Activated CD4-positive, alpha-beta T cell treated with anti-CD3 and anti-CD28 coated beads, Interleukin-2, amount 50 U/mL, for 4 hours (primary cell): ENCODE results near the gene CACNA1B.
"Not testable (repeated sequence)": the region's sequence is repeated elsewhere in the genome, so short reads cannot be mapped to it uniquely, and the experiment has no call there.

Source experiments
- DNase-seq, 2 experiments: peaks; one replicate each; pipeline ENCODE4 v3.0.0-alpha.2; 2020

Gene CACNA1B

DNA sequence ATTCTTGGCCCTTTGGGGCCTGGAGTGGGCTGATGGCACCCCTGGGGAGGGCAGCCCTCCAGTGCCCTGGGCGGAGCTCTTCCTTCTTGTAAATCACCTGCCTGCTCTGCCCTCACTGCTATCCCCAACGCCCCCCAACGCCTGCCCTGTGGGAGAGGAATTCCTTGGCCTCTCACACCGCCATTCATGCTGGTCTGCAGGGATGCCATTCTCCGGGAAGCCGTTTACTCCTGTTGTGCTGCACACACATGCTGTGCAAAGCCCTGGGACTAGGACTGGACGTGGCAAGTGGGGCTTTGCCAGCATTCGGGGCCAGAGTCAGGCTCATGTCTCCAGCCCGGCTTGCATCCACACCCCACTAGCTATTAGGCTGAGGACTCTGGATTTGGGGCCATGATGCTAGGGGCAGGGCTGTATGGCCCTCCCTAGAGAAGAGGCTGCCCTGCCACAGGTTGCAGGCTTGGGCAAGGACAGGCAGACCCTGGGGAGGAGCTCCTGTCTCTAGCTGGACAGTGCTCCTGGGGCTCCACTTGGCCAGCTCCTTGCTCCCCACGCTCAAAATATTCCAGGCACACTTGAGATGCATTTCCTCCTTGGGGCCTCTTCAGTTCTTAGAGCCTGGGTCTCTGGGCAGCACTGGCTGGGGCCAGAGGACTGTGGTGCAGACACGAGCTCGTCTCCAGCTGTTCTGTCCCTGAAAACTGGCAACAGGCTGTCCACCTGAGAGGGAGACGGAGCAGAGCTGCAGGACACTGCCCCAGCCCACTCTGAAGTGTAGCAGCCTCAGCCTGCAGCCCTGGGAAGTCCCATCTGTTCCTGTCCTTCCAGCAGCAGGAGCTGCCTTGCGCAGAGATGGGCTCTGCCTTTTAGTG lies 226.9 kb downstream of the CACNA1B start:
- no peak for DNase-seq

DNA sequence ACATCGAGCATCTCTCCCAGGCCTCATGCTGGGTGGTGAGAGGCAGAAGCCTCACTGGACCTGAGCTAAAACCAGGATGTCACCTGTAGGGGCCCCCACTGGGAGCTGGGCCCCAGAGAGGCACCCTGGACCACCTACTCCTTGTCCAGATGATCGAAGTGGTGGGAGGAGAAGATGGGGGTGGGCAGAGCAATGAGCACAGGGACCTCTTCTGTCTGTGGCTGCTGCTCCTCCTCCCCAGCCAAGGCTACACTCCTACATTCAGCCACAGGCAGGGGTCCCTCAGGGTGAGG lies 227.5 kb downstream of the CACNA1B start:
- no peak for DNase-seq

DNA sequence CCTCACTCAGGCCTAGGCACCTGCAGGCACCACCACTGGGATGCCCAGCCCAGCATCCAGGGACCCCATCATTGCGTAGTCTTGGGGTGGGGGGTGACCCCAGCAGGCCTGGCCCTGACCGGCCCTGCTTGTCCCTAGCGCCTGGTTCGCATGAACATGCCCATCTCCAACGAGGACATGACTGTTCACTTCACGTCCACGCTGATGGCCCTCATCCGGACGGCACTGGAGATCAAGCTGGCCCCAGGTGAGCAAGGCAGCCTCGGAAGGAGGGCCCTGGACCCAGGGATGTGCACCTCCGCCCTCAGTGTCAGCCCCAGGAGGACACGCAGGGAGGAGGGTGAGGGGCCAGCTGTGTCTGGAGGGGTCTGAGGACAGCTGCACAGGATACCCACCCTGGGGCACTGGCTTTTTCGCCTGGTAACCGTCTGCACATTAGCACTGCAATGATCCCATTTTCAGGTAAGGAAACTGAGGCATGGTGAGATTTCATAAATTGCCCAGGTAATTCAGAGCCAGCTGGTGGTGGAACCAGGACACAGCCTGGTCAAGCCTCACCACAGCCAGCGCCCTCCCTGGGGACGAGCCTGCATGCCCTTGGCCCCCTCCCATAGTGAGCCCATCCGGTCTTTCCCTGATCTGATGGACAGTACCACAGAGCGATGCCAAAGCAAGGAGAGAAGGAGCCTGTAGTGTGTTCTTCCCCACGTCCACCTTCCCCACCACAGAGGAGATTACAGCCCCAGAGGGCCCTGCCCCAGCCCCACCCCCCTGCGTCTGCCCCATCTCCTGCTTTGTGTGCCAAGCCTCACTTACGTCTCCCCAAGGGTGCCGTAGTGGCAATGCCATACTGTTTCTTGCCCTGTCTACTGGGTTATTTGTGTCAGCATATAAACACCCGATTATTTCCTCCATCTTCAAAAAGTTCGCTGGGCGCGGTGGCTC lies 228.3 kb downstream of the CACNA1B start:
- no peak for DNase-seq

DNA sequence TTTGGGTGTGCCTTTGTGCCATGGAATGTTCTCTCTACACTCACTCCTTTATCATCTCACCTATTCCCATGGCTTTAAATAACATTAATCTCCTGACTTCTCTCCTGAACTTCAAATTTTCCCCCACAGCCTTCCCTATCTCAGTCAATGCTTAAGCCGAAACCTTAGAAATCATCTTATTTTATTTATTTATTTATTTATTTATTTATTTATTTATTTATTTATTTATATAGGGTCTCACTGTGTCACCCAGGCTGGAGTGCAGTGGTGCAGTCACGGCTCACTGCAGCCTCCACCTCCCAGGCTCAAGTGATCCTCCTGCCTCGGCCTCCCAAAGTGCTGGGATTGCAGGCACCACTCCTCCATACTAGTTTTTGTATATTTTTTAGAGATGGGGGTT lies 229.5 kb downstream of the CACNA1B start:
- DNase-seq, result not testable (repeated sequence)

DNA sequence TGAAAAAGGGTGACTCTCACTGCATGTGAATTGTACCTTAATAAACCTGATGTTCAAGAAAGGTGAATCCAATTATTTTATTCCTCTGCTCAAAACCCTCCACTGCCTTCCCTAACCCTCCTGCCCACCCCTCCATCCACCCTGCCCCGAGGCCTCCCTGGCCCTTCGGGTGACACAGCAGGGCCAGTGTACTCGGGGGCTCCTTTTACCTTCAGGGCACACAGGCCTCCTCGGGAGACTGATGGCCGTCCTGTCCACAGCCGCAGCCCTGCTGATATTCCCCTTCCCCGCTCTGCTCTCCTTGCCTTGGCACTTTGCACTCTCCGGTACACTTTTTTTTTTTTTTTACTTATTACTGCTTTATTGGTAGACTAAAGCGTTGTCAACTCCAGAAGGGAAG lies 234.0 kb downstream of the CACNA1B start:
- DNase-seq, result no peak

DNA sequence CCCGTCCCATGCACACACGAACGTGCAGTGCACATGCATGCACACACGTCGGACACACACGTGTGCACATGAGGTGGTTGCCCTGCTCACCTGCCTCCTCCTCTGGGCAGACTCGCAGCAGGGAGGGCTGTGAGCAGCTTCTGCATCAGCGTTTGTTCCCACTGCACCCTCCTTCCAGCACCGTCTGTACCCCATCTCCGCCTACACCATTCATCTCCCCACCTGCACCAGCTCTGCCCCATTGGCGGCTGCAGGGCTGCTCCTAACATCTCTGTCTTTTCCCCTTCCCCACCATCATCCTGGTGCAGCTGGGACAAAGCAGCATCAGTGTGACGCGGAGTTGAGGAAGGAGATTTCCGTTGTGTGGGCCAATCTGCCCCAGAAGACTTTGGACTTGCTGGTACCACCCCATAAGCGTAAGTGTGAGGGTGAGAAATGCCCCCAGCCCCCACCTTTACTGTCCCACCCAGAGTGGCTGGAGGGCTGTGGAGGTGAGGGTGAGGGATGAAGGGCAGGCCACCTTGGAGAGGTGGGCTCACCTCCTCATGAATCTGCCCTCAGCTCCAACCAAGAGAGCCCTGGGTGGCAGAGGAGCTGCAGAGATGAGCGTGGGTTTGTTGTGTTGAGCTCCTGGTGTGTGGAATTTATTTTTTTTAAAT lies 234.6 kb downstream of the CACNA1B start:
- DNase-seq, result no peak

DNA sequence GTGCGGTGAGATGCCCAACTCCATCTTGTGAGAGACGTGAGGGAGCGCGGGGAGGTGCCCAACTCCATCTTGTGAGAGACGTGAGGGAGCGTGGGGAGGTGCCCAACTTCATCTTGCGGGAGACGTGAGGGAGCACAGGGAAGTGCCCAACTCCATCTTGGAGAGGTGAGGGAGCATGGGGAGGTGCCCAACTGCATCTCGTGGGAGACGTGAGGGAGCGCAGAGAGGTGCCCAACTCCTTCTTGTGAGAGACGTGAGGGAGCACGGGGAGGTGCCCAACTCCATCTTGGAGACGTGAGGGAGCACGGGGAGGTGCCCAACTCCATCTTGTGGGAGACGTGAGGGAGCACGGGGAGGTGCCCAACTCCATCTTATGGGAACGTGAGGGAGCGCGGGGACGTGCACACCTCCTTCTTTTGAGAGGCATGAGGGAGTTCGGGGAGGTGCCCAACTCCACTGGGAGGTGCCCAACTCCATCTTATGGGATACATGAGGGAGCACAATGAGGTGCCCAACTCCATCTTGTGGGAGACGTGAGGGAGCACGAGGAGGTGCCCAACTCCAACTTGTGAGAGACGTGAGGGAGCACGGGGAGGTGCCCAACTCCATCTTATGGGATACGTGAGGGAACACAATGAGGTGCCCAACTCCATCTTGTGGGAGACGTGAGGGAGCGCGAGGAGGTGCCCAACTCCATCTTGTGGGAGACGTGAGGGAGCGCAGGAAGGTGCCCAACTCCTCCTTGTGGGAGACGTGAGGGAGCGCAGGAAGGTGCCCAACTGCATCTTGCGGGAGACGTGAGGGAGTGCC lies 235.4 kb downstream of the CACNA1B start:
- DNase-seq, result no peak

DNA sequence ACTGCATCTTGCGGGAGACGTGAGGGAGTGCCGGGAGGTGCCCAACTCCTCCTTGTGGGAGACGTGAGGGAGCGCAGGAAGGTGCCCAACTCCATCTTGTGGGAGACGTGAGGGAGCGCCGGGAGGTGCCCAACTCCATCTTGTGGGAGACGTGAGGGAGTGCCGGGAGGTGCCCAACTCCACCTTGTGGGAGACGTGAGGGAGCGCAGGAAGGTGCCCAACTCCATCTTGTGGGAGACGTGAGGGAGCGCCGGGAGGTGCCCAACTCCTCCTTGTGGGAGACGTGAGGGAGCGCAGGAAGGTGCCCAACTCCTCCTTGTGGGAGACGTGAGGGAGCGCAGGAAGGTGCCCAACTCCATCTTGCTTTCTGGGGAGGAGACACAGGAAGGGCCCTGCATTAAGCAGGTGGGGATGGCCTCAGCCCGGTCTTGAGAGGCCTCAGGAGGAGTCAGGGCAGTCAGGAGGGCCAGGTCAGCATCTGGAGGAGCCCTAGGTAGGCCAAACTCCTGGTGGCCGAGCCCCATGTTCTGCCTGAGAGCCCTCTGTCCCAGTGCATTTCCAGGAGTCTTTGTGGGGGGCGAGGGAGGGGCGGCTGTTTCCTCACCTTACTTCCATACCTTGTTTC lies 236.2 kb downstream of the CACNA1B start:
- not testable (repeated sequence) for DNase-seq

DNA sequence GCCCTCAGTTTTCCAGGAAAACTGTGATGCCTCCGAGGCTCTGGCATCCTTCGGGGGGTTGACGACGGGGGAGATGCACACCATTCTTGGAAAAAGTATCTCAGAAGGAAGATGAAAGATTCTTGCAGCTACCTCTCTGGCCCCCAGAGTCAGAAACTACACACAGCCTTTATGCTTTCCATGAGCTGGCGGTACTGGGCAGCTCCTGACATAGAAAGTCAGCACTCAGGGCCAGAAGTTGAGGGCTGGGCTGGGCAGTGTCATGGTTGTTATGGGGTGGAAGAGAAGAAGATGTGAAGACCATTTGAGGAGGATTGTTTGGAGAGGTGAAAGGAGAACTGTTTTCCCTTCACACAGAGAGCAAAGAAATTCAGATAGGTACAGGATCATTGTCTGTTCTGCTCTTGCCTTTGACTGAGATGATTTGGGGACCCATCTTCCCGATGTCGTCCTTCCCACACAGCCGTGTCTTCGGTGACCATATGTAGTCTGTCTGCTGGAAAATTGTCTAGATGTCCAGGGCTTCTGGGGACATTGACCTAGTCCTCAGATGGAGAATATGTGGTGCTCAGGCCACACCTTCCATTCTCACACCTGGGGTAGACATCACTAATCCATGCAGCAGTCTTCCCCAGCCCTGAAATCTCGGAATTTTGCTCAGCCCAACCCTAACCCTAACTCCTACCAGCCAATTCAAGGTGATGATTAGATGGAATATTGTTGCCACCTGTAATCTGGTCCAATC lies 237.1 kb downstream of the CACNA1B start:
- DNase-seq, result no peak

DNA sequence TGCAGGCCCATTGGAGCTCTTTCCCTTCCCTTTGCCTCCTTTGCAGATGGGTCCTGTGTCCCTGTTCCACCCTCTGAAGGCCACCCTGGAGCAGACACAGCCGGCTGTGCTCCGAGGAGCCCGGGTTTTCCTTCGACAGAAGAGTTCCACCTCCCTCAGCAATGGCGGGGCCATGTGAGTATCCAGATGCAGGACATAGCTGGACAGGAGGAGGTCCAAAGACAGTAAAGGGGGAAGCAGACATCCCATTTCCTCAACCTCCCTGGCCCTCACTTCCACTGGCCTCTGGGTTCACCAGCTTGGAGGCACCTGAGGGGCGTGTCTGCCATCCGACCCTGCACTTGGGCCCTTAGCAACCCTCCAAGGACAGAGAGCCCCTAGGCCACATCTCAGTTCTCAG lies 237.9 kb downstream of the CACNA1B start:
- DNase-seq, result no peak

DNA sequence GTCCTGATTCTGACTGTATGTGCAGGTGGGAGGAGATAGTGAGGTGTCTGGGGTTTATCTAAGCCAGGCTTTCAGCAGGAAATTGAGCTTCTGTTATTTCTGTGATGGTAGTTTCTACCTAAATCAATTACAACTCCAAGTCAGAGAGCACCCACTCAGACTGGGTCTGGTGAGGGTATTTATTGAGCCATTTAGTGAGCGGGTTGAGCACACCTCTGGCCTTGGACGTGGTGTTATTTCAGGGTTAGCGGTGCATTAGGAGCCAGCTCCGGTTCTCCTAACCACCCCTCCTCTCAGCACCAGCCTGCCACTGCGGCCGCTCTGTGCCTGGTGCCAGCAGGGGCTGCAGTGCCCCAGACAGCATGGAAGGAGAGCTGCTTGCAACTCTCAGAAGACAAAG lies 238.9 kb downstream of the CACNA1B start:
- no peak for DNase-seq

DNA sequence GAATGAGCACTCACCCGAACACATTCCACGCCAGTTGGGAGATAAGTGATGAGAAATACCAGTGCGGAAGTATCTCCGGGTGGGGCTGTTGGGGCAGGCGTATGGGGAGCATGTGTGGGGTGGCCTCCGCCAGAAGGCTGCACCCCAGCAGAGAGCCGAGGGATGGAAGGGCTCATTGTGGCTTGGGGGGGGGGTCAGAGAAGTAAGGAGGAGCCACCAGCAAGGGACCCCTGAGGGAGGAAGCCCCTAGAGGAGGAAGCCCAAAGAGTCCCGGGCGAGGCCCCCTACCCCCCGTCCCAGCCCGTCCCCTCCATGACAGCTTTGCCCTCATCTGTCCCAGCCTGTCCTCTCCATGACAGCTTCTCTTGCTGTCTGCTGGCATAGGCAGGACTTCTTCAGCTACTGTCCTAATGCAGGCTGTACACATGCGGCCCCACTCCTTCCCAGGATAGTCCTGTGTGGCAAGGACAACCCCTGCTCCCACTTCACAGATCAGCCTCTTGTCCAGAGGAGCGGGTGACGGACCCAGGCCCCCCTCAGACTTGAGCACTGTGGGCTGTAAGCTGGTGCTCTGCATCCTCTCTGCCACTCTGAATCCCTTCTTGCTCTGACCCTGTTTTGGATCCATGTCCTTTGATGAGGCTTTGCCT lies 239.6 kb downstream of the CACNA1B start:
- no peak for DNase-seq

DNA sequence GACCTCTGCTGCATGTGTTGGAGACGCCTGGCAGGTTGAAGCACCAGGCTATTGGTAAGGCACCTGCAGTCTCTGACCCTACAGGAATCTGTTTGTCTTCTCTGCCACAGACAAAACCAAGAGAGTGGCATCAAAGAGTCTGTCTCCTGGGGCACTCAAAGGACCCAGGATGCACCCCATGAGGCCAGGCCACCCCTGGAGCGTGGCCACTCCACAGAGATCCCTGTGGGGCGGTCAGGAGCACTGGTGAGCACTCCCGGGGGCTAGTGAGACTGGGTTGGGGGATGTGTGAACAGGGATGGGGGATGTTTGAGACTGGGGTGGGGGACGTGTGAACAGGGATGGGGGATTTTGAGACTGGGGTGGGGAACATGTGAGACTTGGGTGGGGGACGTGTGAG lies 240.3 kb downstream of the CACNA1B start:
- no peak for DNase-seq

DNA sequence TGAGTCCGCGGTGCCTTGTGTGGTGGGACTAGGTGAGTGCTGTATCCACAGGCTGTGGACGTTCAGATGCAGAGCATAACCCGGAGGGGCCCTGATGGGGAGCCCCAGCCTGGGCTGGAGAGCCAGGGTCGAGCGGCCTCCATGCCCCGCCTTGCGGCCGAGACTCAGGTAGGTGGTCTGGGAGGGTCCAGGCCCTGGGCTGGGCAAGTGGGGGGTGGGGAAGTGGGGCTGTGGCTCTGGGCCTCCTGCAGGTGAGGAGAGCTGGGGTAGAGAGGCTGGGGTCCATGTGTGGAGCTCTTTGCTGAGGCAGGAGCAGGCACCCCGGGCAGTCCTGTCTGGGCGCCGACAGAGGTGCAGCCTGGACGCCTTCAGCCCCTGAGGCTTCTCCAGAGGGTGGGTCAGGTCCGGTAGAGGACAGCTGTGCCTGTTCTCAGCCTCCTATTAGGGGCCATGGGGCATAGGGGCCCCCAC lies 241.1 kb downstream of the CACNA1B start:
- no peak for DNase-seq

DNA sequence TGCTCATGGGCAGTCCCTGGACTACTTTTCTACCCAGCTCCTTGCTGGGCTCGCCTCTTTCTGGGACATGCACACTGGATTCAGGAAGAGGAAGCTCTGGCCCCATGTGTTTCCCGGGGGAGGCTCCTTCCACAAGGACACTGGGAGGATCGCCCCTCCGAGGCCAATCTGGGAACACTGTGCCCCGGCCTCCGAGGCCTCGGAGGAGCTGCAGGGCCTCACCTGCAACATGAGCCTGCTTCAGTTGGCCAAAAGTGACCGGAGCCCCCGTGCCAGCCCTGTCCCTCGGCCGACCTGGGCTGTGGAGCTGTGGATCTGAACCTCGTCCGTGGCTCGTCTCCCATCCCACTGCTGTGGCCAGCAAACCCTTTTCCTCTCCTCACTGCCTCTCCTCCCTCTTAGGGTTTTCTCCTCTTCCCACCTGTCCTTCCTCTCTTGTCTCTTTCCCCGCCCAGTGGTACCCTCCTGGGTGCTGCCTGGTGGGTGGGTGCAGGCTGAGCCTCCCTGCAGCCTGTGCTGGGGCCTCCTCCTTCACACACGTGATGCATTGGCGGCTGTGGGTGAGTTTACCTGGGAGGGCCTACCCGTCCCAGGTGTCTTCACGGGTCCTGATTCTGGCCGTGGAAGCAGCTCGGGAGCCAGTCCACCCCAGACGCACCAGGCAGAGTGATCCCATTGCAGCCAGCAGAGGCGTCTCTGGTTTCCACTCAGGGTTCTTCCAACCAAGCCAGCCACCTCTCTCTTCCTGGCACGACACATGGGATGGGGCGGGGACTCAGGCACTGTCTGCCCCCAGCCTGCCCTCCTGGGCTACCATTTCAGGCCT lies 241.8 kb downstream of the CACNA1B start:
- no peak for DNase-seq

DNA sequence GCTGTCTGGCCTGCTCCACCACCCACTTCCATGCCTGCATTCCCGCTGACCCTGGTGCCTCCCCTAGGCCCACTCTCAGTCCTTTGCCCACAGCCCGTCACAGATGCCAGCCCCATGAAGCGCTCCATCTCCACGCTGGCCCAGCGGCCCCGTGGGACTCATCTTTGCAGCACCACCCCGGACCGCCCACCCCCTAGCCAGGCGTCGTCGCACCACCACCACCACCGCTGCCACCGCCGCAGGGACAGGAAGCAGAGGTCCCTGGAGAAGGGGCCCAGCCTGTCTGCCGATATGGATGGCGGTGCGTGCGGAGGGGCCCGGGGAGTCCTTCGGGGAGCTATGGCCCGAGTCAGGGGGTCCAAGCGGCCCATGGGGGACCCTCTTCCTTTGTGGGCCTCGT lies 242.5 kb downstream of the CACNA1B start:
- no peak for DNase-seq

DNA sequence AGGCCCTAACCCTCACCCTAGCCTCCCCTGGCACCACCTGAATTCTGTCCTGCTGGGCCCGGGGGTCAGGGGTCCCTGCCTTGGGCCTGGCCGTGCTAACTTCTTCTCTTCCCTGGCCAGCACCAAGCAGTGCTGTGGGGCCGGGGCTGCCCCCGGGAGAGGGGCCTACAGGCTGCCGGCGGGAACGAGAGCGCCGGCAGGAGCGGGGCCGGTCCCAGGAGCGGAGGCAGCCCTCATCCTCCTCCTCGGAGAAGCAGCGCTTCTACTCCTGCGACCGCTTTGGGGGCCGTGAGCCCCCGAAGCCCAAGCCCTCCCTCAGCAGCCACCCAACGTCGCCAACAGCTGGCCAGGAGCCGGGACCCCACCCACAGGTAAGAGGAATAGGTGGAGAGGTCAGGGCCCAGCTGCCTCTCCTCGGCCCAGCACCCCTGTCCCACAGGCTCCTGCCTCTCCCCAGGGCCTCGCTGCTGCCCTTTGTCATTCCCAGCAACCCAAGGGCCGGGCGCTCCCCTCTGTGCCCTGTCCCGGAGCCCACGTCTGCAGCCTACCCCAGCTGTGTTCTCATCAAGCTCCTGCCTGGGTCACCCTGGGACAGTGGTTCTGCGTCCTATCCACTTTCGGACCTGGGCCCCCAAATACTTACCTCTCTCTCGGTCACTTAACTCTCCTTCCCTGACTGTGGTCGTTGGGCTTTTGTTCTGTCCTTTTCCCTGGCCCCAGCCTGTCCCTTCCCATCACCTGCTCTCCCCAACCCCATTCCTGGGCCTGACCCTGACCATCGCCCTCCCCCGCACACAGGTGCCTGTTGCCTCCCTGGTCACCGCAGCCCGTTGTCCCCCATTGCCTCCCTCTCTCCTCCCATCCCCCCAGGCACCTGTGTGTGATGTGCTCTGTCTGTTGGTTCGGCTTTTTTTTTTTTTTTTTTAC lies 243.2 kb downstream of the CACNA1B start:
- no peak for DNase-seq

DNA sequence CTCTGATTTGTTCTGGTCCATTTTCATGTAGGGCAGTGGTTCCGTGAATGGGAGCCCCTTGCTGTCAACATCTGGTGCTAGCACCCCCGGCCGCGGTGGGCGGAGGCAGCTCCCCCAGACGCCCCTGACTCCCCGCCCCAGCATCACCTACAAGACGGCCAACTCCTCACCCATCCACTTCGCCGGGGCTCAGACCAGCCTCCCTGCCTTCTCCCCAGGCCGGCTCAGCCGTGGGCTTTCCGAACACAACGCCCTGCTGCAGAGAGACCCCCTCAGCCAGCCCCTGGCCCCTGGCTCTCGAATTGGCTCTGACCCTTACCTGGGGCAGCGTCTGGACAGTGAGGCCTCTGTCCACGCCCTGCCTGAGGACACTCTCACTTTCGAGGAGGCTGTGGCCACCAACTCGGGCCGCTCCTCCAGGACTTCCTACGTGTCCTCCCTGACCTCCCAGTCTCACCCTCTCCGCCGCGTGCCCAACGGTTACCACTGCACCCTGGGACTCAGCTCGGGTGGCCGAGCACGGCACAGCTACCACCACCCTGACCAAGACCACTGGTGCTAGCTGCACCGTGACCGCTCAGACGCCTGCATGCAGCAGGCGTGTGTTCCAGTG lies 244.0 kb downstream of the CACNA1B start:
- DNase-seq, result no peak
